Stromal cell of bone marrow (primary cell): ENCODE measurements around the gene GCSAM.
A peak's percentile ranks its signal among the peaks of the same experiment; 100 is the strongest.

Experiments used
- DNase-seq: peaks from one replicate; pipeline ENCODE4 v3.0.0-alpha.2; 2012; ENCODE audit warnings: low read depth

The GCSAM gene

DNA sequence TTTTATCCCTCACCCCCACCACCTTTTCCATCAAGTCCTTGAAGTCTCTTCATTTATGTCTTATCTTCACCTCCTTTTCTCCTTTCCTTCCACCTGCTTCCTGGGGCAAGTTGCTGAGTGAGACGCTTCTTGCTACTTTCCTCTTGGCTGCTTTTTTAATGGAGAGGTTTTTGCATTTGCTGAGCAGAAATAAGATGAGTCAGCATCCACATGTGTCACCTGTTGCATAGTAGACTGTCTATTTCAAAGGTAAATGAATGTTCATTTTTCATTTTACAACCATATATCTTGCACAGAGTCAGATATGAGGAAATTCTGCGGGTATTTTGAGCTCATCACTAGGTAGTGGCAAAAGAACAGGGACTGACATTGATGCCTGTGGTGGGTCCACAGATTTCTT is 28.3 kb downstream of the GCSAM start:
- no peak for DNase-seq

DNA sequence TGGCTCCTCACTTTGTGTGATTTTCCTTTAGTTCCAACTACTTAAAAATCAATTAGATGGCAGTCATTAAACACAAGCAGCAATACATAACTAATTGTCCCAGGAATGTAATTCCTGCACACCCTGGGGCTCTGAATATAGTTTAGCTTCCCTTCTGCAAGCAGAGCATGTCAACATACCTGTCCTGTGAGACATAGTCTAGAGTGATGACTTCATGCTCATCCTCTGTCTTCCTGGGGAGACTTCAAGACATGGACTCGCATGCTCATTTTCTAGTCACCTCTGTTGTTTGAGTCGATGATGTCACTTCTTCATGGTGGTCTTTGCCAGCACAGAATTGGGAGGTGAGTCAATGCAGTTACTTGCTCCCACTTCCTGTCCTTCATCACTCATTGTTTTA is 31.1 kb downstream of the GCSAM start:
- DNase-seq = no peak

DNA sequence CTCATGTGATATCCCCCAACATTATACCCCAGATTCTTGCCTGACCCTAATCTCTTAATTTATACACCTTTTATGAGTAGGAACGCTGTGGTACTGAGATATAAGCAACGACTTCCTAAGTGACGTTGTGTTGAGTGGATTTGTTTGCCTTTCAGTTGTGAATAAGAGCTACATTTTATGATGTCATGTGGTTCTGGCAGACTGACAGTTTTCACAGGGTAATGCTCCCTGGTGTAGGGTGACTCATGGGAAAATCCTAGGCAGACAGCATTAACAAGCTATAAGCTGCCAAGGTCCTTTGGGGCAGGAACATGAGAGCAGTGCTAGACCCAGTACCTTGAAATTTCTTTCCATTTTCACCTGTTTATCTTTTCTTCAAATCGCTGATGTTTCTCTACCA is 35.7 kb downstream of the GCSAM start:
- peak; percentile 98 for DNase-seq

DNA sequence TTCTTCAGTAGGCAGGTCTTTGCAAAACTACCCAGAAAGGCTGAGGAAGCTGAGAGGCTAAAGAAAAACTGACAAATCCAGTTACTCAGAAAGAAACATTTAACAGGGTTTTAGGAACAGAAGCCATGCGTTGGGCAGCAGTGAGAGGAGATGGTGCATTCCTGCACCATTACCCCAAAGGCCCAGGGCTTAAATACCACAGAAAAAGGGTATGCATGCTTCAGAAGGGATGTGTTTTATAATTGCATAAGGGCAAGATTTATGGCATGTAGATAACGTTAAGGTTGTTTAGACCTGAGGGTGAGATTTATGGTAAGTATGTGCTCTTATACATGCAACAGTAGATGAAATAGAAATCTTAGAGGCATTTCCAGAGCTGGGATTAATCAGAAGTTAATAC is 36.9 kb downstream of the GCSAM start:
- no peak for DNase-seq

DNA sequence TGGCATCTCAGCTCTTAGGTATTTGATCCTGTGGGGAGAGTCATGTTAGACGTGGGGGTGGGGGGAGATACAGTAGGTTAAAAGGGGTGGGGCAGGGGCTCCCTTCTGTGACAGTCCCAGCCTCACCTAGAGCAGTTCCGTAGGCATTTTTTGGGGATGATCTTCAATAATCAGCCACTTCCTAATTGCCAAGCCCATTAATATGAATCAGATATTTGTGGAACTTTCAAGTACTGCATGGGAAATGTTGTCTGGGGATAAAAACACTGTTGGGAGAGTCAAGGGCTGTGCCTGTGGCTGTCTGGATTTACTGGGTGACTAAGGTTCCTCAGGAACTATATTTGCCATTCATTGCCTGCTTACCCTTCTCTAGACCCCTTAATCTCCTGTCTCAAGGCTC is 37.3 kb downstream of the GCSAM start:
- no peak for DNase-seq

DNA sequence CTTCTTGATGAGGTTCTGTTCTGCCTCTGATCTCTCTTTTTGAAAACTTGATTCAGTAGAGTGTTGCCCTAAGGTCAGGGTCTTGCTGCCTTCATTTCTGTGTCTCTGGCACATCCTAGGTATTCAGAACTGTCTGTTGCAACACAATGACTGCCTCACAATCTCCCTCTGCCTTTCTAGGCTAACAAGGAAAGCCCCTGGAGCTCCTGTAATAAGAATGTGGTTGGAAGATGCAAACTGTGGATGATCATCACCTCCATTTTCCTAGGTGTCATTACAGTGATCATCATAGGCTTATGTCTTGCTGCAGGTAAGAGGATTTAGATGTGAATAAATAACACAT is 39.9 kb downstream of the GCSAM start:
- no peak for DNase-seq

DNA sequence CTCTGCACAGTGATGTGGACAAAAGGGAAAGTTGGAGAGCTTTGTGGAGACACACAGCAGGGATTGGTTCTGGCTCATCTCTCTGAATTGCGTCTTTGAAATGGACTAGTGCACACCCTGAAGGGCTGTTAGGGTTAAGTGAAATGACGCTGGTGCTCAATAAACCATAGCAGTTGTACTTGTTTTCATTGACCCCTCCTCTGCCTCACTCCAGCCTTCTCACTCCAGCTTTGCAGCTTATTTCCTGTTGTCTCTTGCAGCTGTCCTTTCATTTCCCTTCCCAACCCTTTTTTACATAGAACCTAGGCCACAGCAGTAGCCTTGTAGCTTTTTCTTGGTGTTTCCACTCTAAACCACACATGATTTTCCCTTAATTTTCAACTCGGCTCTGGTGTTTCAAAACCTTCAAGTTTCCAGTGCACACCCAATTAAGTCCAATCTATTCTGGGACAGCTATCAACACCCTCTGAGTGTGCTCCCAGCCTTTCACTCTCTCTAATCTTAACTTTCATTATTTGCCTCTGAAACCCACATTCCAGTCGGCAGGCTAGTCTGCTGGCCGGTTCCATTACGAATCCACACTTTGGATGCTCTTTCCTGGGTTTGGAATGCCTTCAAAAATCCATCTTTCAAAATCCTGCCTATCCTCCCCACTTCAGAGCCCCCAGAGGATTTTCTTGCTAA is 40.4 kb downstream of the GCSAM start:
- DNase-seq = peak; percentile 39

DNA sequence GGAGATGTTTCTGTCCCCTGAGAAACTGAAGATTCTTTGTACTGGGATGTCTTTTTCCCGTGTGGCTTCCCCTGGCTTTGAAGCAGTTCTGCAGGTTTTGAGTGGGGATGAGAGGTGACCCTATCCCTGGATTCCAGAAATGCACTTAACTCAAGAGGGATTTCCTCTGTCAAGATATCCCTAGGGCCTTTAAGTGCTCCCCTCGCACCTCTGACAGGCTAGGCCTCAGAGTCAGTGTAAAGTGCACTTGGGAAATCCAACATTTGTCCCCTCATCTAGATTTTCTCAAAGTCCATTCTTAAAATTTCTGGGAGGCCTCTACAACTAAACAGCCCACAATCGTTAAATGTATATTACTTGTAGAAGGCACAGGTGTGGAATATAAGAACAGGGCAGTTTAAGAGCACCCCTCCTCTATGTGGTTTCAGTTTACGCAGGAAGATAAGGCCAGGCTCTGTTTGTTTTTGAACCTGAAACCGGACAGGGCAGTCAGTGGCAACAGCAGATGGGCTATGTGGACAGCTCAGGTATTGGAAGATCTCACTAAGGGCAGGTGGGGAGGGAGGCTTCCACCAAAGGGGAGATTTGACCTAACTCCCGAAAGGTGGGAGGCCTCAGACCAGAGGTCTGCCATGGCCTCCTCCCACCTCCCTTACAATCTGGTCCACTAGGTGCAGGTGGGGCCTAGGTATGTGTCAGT is 42.0 kb downstream of the GCSAM start:
- DNase-seq = no peak

DNA sequence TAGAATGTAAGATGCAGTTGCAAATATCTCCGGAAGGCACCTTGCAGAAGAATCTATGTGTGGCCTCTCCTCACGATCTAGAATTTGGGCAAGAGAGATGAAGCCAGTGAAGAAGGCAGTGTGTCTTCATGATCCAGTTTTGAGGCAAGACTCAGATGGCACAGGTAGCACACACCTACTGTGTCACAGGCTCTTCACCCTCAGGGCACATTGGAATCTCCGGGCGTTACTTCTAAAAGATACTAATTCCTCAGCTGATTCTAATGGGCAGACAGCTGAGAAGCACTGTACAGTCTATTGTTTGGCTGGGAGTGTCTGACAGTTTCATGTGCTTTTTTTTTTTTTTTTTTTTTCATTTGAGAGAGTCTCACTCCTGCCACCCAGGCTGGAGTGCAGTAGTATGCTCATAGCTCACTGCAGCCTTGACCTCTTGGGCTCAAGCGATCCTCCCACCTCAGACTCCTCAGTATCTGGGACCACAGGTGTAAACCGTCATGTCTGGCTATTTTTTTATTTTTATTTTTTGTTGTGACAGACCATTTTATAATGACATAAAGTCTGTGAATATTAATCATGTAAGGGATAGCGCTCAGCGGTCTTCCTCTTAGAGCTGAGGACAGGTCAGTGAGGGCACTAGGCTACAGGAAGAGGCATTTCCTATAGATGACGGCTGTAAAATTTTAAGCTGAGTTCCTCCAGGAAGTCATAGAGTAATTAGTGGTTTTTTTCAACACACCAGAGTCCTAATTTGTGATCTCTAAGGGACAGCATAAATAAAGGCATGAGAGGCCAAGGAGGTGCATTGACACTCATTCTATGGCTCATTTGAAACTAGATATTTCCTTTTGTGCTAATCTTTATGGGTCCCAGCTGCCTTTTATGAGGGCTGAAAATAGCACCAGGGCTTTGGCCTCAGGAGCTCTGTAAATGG is 42.8 kb downstream of the GCSAM start:
- DNase-seq = no peak

DNA sequence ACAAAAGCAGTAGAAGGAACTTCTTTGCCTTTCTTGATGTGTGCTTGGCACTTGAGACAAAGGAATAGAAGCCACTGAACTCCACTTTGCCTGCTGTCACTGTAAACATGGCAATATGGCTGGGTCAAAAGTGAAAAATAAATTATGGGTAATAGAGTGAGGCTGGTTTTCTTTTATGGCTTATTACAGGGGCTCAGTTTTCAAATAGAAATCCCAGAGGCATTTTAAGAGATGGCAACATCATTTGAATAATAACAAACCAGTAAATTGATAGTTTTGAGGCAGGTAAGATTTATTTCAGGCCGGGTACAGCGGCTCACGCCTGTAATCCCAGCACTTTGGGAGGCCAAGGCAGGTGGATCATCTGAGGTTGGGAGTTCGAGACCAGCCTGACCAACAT is 44.1 kb downstream of the GCSAM start:
- DNase-seq = no peak

DNA sequence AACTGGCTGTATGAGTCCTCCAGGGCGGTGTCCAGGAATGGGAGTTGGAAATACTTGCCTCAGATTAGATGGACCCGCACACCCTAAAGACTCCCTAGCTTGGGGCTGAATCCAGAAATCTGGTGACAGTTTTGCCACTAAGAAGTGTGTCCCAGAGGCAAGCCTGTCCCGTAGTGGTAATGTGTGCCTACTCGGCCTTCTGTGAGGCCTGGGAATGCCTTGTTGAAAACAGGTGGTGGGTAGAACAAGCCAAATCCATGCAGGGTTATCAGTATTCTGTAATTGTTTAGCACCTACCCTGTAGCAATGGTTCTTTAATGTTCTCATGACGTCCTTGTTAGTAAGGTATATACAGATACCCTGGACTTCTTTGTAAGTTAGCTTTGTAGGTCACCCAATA is 45.3 kb downstream of the GCSAM start:
- DNase-seq = no peak

DNA sequence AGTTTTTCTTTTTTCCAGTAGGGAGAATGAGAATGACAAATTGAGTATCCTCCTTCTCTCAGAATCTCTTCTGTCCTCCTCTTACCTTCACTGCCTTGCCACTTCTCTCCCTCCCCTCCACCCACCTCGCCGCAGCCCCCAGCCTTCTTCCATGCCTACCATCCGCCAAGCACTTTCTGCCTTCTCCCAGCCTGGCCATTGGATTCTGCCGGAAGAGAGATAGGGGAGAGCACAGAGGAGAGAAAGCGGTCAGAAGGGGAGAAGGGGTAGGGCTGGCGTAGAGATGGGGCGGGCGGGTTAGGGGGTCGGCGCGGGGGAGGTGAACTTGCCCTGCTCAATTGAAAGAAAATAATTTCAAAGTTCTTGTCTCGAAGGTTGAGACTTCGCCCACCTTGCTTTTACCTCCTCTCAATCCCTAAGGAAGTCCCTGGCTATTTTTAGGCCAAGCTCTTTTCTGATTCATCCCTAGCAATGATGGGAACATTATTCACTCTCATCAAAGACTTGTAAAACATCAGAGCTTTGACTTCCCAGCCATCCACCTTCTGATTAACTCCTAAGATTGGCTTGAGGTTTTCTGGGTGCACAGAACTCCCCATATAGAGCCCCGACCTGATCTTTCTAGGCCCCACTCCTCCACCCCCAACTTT is 46.0 kb downstream of the GCSAM start:
- DNase-seq = peak; percentile 41

DNA sequence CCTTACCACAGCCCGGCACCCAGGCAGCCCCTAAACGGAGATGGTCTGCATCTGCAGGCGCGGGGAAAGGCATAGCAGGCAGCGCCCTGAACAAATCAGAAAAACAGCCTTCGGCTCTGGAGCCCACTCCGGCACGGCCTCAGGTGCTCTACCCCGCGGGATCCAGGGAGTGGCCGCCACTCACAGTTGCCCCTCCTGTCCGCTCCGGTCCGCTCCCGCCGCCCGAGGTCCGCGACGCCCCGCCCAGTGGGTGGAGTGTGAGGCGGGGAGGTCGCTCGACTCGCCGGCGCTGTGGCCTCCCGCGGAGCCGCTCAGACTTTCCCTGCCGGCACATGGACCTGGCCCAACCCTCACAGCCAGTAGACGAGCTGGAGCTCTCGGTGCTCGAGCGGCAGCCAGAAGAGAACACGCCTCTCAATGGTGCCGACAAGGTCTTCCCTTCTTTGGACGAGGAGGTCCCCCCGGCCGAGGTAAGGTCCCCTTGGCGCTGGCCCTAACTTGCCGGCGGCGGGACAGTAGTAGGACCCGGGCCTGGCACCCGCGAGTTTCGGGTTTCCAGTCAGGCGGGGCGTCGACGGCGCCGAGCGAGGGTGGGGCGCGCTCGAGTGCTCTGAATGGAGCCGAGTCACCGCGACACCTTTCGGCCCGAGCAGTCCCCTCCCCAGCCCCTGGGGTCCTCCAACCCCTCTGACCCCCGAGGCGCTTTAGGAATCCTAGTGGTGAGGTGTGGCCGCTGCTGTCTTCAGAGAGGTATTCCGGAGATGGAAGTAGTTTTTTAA is 46.8 kb downstream of the GCSAM start, which contains the start of gene C3orf52:
TSS of gene C3orf52 (plus strand) at position 314 of the 779 bp plus-strand sequence. CDS start at position 333, 19 bp downstream.
- DNase-seq = no peak

DNA sequence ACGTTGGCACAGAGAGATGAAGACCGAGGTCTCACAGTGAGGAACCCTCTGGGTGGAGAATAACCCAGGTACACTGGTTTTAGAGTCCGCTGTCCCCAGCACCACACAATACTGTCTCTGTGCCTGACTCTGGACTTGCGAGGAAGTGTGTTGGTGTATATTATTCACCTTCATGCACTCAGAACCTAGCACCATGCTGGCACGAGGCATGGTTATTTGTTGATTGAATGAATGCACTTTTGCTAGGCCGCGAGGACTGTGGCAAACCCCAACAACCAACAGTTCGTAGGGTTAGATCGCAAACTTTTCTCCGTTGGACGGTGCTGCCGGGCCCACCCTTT is 47.3 kb downstream of the GCSAM start:
- DNase-seq = no peak

DNA sequence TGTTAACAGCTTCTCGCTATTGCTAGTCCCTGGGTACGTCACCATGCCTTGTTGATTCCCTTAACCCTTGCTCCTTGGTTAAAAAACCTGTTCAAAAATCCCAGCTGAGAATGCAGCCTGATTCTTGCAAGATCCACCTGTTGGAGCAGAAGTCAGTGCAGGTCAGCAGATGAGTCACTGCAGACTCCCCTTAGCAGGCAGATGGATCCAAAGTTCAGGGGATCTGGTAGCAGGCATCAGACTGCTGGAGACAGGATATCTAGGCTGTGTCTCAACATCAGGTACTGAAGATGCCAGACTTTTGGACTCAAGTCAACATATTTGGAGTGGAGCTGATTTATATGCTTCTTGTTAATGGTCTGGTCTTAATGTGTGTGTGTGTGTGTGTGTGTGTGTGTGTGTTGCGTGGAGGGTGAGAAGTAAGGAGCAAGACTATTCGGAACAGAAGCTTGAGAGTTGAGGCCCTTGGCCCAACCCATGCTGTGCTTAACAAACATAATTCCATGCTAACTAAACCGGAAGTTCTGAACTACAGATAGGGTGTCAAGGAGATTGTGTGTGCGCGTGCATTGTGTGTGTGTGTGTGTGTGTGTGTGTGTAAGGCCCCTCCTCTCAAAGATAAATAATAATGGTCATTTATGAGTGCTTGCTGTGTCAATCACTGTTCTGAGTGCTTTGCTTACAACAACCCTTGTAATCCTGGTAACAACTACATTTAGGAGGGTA is 47.9 kb downstream of the GCSAM start:
- no peak for DNase-seq

DNA sequence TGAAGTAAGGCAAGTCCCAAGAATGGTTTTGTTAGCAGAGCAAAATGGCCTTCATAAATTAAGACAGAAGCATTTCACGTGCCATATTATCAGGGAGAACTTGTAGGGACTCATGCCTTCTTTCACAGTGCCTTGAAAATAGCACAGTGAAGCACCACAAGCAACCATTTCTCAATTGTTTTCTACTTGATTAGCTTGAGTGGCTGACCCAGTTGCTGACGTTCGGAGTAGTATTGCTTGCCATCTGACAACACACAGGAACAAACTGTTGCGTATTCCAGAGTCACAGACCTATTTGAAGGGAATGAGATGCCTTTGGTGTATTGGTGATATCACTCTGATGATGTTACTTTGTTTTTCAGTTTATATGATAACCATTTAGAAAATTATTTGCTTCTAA is 49.8 kb downstream of the GCSAM start:
- DNase-seq = no peak

DNA sequence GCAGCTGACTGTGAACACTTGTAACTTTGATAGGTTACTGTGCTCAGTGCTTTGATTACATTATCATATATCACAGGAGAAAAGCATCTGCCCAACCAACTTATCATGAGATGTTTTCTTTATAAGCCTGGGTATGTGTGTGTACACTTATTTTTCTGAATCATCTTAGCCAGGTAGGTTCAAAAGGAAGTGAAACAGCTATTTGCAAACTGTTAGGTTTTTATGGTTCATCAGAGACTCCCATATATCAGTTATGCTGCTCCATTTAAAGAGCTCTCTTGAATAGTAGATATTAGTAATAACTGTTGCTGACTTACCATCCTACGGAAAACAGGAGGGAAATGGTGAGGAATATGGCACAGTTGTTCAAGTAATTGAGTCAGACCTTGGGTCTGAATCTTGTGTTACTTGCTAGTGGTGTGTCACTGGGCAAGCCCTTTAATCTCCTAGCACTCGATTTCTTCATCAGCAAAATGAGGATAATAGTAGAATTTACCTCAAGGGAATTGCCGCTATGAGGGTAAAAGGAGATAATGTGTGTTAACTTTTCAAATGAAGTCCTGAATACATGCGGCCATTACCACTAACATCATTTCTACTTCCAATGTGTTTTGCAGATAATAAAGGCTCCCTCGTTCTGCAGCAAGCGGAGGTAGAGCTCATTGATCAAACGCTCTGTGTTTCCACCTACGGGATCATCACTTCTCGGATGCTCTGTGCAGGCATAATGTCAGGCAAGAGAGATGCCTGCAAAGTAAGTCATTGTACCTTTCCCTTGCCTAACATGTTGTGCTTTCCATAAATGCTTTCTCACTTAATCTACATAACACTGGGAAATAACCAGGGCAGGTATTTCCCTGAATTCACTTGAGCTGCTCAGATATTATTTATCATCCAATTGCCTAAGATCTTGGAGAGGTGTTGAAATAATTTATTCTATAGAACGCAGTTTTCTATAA is 54.6 kb downstream of the GCSAM start:
- DNase-seq = no peak

DNA sequence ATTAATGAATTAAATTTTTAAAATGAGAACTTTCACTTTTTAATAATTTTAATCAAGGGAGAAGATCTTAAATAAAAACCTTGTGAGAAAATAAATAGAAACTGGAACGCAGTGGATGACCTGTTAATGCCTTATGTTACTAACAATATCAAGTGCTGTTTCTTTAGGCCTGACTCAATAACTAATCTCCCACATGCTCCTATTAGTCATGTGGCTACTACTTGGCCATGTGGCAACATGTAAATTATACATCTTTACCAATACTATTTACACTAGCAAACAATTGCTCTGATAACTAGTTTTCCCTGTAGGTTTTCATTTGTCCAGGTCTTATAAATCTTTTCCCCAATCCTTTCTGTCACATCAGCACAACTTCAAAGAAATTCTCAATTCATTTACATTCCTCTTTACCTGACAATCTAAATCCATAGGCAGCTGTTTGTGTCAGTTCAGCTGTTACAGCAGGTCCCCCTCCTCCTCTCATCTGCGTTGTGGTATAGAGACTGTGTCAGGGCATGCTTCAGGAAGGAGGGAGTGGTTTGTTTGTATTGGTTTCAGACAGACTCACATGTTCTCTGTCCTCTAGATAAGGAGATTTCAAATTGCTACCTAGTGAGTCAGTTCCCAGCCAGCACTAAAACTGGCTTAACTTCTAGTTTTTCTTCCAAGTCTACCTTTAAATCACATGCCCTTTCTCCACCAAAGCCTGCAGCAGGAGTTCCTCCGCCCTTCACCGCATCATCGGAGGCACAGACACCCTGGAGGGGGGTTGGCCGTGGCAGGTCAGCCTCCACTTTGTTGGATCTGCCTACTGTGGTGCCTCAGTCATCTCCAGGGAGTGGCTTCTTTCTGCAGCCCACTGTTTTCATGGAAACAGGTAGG is 58.2 kb downstream of the GCSAM start:
- DNase-seq = no peak

DNA sequence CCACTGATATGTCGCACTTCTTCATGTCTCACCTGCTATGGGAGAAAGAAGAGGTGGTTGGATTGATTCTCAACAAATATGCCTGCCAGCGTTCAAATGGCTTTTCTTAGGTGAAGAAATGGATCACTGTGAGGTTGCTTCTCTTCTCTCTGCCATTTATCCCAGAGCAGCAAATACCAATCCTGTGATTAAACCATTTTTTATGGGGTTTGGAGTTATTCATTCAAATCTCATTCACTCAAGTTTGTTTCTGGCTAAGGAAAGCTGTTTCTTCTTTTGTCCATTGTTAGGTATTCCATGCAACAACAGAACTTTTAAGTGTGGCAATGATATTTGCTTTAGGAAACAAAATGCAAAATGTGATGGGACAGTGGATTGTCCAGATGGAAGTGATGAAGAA is 59.0 kb downstream of the GCSAM start:
- DNase-seq = no peak
